Measurements from ENCODE around the gene WFDC2.
"Not testable (repeated sequence)": the region's sequence is repeated elsewhere in the genome, so short reads cannot be mapped to it uniquely, and the experiment has no call there.

Gene WFDC2

GRCh38 chr20:45467861-45468260 lies 1.7 kb upstream of the WFDC2 start:
- Histone ChIP-seq H3K14ac (ENCODE audit: low read length in 2 of 2) (no peak overlapping the region), H2BK15ac (ENCODE audit: low read depth, poor library complexity, severe bottlenecking) (no peak overlapping the region), H2AK5ac (ENCODE audit: low read length, severe bottlenecking) (no peak overlapping the region), H3K4me1 (ENCODE audit: control insufficient read depth, insufficient read depth, low read depth, low read length) (peaks cover 16% of the 10 kb centered on the region), H3K4ac (ENCODE audit: low read depth in 1 of 2, low read length in 2 of 2) (no peak overlapping the region), H2BK12ac (ENCODE audit: low read length in 2 of 2) (no peak overlapping the region), H4K91ac (ENCODE audit: low read length) (no peak overlapping the region), H3K9me3 (ENCODE audit: control insufficient read depth, low read length) (no peaks in the 10 kb centered on the region), H2AFZ (ENCODE audit: low read depth, low read length) (no peak overlapping the region), H3K4me2 (ENCODE audit: low read length, poor library complexity, severe bottlenecking) (no peak overlapping the region), H2BK120ac (ENCODE audit: low read depth, low read length) (no peak overlapping the region), H3K27me3 (ENCODE audit: control insufficient read depth in 1 of 2, insufficient read depth in 1 of 2, low read length in 2 of 2) (peaks cover 81 to 87% of the 10 kb centered on the region in 2 experiments), H4K8ac (ENCODE audit: low read length) (no peak overlapping the region), H3K4me3 (ENCODE audit: insufficient read depth in 1 of 2, low read depth in 1 of 2, low read length in 2 of 2) (no peak overlapping the region), H3K9ac (ENCODE audit: low read length) (no peak overlapping the region), H3K23ac (ENCODE audit: low read length in 2 of 2) (no peak overlapping the region), H3K79me1 (replicated peaks; ENCODE audit: low read length, poor library complexity, severe bottlenecking) (no peaks in the 10 kb centered on the region), H3K18ac (ENCODE audit: low read depth in 1 of 2, low read length in 2 of 2) (no peak overlapping the region), H3K36me3 (ENCODE audit: control insufficient read depth in 1 of 2, insufficient read depth in 2 of 2, low read depth in 1 of 2, low read length in 2 of 2) (no peaks in the 10 kb centered on the region), H3K27ac (ENCODE audit: low read length, poor library complexity, severe bottlenecking) (no peak overlapping the region), H2BK5ac (ENCODE audit: low read depth, low read length, poor library complexity, severe bottlenecking) (no peak overlapping the region)
- WGBS = 68% methylated on average over 3 of the region's 3 CpGs
- no peak for DNase-seq

GRCh38 chr20:45470262-45470931 lies 844 bp downstream of the WFDC2 start:
- Histone ChIP-seq H3K27ac (ENCODE audit: low read length, poor library complexity, severe bottlenecking) (no peak overlapping the region), H3K9me3 (ENCODE audit: control insufficient read depth, low read length) (no peaks in the 10 kb centered on the region), H3K14ac (ENCODE audit: low read length in 2 of 2) (no peak overlapping the region), H2AK5ac (ENCODE audit: low read length, severe bottlenecking) (no peak overlapping the region), H3K79me1 (replicated peaks; ENCODE audit: low read length, poor library complexity, severe bottlenecking) (no peaks in the 10 kb centered on the region), H3K4me2 (ENCODE audit: low read length, poor library complexity, severe bottlenecking) (peak overlapping the region; percentile 80), H3K23ac (ENCODE audit: low read length in 2 of 2) (peak overlapping the region in 1 of 2 experiments; percentile 85), H3K4me1 (ENCODE audit: control insufficient read depth, insufficient read depth, low read depth, low read length) (peaks cover 16% of the 10 kb centered on the region), H2BK120ac (ENCODE audit: low read depth, low read length) (no peak overlapping the region), H3K9ac (ENCODE audit: low read length) (peak overlapping the region; percentile 64), H3K27me3 (ENCODE audit: control insufficient read depth in 1 of 2, insufficient read depth in 1 of 2, low read length in 2 of 2) (peaks cover 57 to 65% of the 10 kb centered on the region in 2 experiments), H2BK15ac (ENCODE audit: low read depth, poor library complexity, severe bottlenecking) (no peak overlapping the region), H3K4me3 (ENCODE audit: insufficient read depth in 1 of 2, low read depth in 1 of 2, low read length in 2 of 2) (peak overlapping the region; percentile 46 to 71), H3K4ac (ENCODE audit: low read depth in 1 of 2, low read length in 2 of 2) (no peak overlapping the region), H2BK5ac (ENCODE audit: low read depth, low read length, poor library complexity, severe bottlenecking) (no peak overlapping the region), H3K36me3 (ENCODE audit: control insufficient read depth in 1 of 2, insufficient read depth in 2 of 2, low read depth in 1 of 2, low read length in 2 of 2) (no peaks in the 10 kb centered on the region), H4K91ac (ENCODE audit: low read length) (no peak overlapping the region), H4K8ac (ENCODE audit: low read length) (no peak overlapping the region), H3K18ac (ENCODE audit: low read depth in 1 of 2, low read length in 2 of 2) (no peak overlapping the region), H2AFZ (ENCODE audit: low read depth, low read length) (peak overlapping the region; percentile 37), H2BK12ac (ENCODE audit: low read length in 2 of 2) (no peak overlapping the region)
- WGBS = under 1% methylated on average over 50 of the region's 50 CpGs
- DNase-seq = peak; percentile 25

- H4K8ac ChIP-seq (ENCODE audit: low read length) = no peak overlapping the region
- H3K27ac ChIP-seq (ENCODE audit: low read length, poor library complexity, severe bottlenecking) = no peak overlapping the region
These were observed 1.4 kb downstream of the WFDC2 start for GRCh38 chr20:45470937-45471336.

GRCh38 chr20:45472286-45472685 lies 2.7 kb downstream of the WFDC2 start:
- WGBS = 91% methylated on average over 2 of the region's 3 CpGs

More at GRCh38 chr20:45470937-45471336, 1.4 kb downstream of the WFDC2 start:
- WGBS = 26% methylated on average over 10 of the region's 10 CpGs
- no peak overlapping the region for H2AK5ac ChIP-seq (ENCODE audit: low read length, severe bottlenecking)
- H3K36me3 ChIP-seq (ENCODE audit: control insufficient read depth in 1 of 2, insufficient read depth in 2 of 2, low read depth in 1 of 2, low read length in 2 of 2) = no peaks in the 10 kb centered on the region
- H3K23ac ChIP-seq (ENCODE audit: low read length in 2 of 2) = no peak overlapping the region
- H3K4me1 ChIP-seq (ENCODE audit: control insufficient read depth, insufficient read depth, low read depth, low read length) = peaks cover 16% of the 10 kb centered on the region
- H3K18ac ChIP-seq (ENCODE audit: low read depth in 1 of 2, low read length in 2 of 2) = no peak overlapping the region
- H2BK120ac ChIP-seq (ENCODE audit: low read depth, low read length) = no peak overlapping the region
- H3K9me3 ChIP-seq (ENCODE audit: control insufficient read depth, low read length) = no peaks in the 10 kb centered on the region
- H2AFZ ChIP-seq (ENCODE audit: low read depth, low read length) = no peak overlapping the region
- H3K4me3 ChIP-seq (ENCODE audit: insufficient read depth in 1 of 2, low read depth in 1 of 2, low read length in 2 of 2) = peak overlapping the region in 1 of 2 experiments; percentile 71
- H3K4me2 ChIP-seq (ENCODE audit: low read length, poor library complexity, severe bottlenecking) = peak overlapping the region; percentile 80
- DNase-seq = no peak
- no peak overlapping the region for H4K91ac ChIP-seq (ENCODE audit: low read length)
- H3K79me1 ChIP-seq (replicated peaks; ENCODE audit: low read length, poor library complexity, severe bottlenecking) = no peaks in the 10 kb centered on the region
- H2BK15ac ChIP-seq (ENCODE audit: low read depth, poor library complexity, severe bottlenecking) = no peak overlapping the region
- peak overlapping the region; percentile 64 for H3K9ac ChIP-seq (ENCODE audit: low read length)
- H2BK5ac ChIP-seq (ENCODE audit: low read depth, low read length, poor library complexity, severe bottlenecking) = no peak overlapping the region
- no peak overlapping the region for H2BK12ac ChIP-seq (ENCODE audit: low read length in 2 of 2)
- no peak overlapping the region for H3K4ac ChIP-seq (ENCODE audit: low read depth in 1 of 2, low read length in 2 of 2)
- no peak overlapping the region for H3K14ac ChIP-seq (ENCODE audit: low read length in 2 of 2)
- peaks cover 52 to 61% of the 10 kb centered on the region in 2 experiments for H3K27me3 ChIP-seq (ENCODE audit: control insufficient read depth in 1 of 2, insufficient read depth in 1 of 2, low read length in 2 of 2)

More at GRCh38 chr20:45472286-45472685, 2.7 kb downstream of the WFDC2 start:
- not testable (repeated sequence) for H2AFZ ChIP-seq (ENCODE audit: low read depth, low read length); H4K8ac ChIP-seq (ENCODE audit: low read length); H3K18ac ChIP-seq (ENCODE audit: low read depth in 1 of 2, low read length in 2 of 2); H2BK120ac ChIP-seq (ENCODE audit: low read depth, low read length); H3K4me3 ChIP-seq (ENCODE audit: insufficient read depth in 1 of 2, low read depth in 1 of 2, low read length in 2 of 2); H3K23ac ChIP-seq (ENCODE audit: low read length in 2 of 2); H3K79me1 ChIP-seq (replicated peaks; ENCODE audit: low read length, poor library complexity, severe bottlenecking); H2BK15ac ChIP-seq (ENCODE audit: low read depth, poor library complexity, severe bottlenecking); H3K4me2 ChIP-seq (ENCODE audit: low read length, poor library complexity, severe bottlenecking); H3K27ac ChIP-seq (ENCODE audit: low read length, poor library complexity, severe bottlenecking); H3K14ac ChIP-seq (ENCODE audit: low read length in 2 of 2); H2BK5ac ChIP-seq (ENCODE audit: low read depth, low read length, poor library complexity, severe bottlenecking); DNase-seq; H3K36me3 ChIP-seq (ENCODE audit: control insufficient read depth in 1 of 2, insufficient read depth in 2 of 2, low read depth in 1 of 2, low read length in 2 of 2); H2AK5ac ChIP-seq (ENCODE audit: low read length, severe bottlenecking); H4K91ac ChIP-seq (ENCODE audit: low read length); H3K9ac ChIP-seq (ENCODE audit: low read length); H3K9me3 ChIP-seq (ENCODE audit: control insufficient read depth, low read length); H3K4ac ChIP-seq (ENCODE audit: low read depth in 1 of 2, low read length in 2 of 2); H2BK12ac ChIP-seq (ENCODE audit: low read length in 2 of 2)
- Histone ChIP-seq H3K27me3 (ENCODE audit: control insufficient read depth in 1 of 2, insufficient read depth in 1 of 2, low read length in 2 of 2) (peaks cover 43 to 51% of the 10 kb centered on the region in 2 experiments), H3K4me1 (ENCODE audit: control insufficient read depth, insufficient read depth, low read depth, low read length) (peaks cover 16% of the 10 kb centered on the region)
